Activated T-helper 1 cell treated with Interleukin-2 at 50 U/mL for 16 hours (primary cell): Measurements from ENCODE around the gene HIVEP2.

Experiments
- DNase-seq: peaks from one replicate; pipeline ENCODE4 v3.0.0-alpha.2; 2020; ENCODE audit warnings: low read depth

The HIVEP2 gene

DNA sequence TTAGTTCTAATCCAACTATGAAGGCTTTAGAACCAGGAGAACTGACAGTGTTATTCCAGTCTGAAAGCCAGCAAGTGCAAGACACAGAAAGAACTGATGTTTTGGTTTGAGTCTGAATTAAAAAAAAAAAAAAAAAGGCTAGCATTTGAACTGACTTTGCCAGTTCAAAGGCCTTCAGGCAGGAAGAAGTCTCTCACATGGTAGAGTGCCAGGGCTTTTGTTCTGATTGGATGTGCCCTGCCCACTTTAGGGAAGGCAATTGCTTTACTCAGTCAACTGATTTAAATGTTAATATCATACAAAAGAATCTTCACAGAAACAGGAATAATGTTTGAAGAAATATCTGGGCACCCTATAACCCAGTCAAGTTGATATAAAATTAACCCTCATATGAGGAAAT is 212.2 kb downstream of the HIVEP2 start:
- DNase-seq: no peak

DNA sequence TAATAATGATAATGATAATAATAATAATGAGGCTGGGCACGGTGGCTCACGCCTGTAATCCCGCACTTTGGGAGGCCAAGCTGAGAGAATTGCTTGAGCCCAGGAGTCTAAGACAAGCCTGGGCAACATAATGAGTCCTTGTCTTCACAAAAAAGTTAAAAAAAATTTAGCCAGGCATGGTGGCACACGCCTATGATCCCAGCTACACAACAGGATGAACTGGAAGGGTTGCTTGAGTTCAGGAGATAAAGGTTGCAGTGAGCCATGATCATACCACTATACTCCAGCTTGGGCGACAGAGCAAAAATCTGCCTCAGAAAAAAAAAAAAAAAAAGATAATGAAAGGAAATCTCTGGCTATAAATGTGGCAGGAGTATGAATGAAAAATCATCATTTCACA is 213.4 kb downstream of the HIVEP2 start:
- DNase-seq: no peak

DNA sequence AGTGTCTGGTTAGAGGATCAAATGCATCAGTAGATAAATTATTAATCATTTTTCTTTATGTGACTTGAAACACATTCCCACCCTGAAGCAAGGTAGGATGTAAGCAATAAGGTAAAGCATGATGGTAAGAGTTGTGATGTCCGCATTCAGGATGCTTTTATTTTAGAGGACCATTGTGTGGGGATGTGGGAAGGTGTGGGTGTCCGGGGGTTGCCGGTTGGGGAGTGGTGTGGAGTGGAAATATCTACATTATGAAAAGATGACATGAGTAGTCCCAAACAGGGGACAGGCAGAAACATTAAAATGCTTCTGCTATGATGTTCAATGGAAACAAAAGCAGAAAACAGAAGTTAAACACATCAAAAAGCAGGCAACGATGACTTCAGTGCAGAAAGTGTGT is 215.4 kb downstream of the HIVEP2 start:
- no peak for DNase-seq

DNA sequence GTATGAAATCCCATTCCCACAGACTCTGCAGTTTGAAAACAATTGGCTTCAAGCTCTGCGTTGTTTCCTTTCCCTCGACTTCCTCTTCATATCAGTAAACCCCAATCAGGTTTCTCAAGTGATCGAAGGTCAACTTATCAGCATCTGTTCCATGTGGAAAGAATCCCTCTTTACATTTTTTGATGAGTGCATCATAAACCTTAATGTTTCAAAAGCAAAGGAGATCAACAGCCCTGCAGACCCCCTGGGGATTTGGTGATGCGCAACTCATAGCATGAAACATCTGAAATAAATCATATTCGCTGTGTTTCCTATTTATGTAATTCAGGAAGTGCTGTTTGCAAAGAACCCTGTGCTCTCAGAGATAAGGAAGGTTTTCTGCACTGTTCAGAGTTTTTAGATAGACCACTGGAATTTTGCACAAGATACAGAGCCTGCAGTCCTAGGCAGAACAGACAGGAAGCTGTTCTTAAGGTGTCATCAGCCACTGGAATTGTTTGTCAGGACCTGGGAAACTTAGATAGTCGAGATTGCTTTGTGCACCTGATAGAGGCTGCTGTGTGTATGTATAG is 216.0 kb downstream of the HIVEP2 start:
- DNase-seq: no peak

DNA sequence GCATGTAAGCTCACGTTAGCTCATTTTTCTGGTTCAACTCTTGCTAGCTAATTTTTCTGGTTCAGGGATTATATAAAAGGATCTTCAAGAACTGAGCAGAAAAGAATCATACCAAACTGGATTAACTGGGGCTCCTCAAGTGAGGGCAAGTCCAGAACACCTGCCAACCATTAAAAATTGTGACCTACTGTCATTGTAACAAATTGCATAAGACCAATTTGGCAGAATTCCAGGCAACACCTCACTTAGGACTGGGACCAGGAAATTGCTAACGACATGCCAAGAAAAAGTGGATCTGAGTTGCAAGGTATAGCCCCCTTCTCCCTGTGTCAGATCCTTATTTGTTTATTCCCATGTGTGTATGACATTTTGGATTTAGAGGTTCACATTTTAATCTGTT is 216.6 kb downstream of the HIVEP2 start:
- no peak for DNase-seq

DNA sequence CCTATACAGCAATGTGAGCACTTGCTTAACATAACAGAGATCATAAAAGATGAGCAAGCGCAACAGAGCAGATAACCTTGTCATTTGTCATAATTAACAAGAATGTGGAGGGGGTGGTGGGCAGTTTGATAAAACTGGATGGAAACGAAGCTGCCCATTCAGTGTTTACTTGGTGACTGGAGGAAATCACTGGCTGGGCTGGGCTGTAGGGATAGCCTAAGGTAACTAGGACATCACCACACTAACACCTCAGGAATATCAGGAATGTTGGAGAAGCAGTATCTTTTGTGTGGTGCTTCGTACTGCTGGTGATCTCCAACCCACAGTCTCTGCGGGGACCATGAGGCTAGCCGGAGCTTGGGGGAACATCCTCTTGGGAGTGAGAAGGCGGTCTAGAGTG is 218.4 kb downstream of the HIVEP2 start:
- no peak for DNase-seq

DNA sequence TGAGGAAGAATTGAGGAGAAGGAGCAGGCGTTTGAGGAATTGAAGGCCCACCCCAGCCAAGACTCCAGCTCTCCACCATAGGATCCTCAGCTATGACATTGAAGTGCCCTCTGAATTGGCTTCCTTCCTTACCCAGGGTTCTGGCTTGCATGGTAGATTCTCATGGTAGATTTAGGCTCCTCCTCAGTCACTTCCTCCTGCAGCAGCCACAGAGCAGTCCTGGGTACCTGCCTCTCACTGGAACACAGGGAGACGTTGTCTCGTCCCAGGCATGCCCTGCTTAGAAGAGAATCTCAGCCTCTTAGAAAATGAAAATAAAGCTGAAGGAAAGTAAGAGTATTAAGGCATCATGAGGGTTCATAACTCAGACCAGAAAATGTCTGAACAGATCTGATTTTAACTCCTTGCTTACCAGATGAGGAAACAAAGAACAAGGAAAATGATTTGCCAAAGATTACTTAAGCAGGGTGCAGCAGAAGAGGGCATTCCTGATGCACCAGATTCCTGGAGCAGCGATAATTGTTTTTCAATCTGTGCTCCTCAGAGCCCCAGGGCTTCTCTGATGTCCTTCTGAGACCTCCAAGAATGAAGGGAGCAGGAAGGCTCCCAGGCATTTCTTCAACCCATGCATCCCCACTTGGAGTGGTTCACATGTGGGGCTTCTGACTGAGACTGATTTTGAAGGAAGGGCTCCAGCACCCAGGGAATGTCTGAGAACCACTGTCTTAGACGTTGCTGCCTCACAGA is 219.8 kb downstream of the HIVEP2 start:
- DNase-seq: no peak

DNA sequence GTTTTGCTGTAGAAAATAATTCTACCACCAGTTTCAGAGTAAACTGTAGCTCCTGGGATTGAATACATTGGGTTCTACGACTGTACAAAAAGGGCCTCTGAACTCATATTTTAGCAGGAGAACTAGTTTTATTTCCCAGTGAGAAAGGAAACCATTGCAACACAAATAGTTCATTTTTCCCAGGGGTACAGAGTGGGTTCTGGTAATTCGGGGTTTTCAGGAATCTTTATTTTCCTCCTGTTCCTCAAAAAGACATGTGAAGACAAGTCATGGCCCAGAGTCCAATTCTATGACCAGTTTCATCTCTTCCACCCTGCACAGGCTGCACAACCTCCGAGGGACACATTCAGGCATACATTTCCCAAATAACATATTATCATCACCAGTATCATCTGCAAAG is 222.1 kb downstream of the HIVEP2 start:
- no peak for DNase-seq

DNA sequence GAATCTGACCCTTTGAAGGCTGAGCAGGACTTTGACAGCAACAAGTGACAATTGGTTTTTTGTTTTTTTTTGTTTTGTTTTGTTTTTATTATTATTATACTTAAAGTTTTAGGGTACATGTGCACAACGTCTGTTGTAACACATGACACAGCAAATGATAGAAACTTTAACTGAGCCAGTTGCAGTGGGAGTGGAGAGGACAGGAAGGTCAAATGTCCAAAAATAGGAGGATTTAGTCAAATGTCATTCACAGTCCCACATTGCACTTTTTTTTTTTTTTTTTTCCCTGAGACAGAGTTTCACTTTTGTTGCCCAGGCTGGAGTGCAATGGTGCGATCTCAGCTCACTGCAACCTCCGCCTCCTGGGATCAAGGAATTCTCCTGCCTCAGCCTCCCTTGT is 223.0 kb downstream of the HIVEP2 start:
- DNase-seq: no peak

DNA sequence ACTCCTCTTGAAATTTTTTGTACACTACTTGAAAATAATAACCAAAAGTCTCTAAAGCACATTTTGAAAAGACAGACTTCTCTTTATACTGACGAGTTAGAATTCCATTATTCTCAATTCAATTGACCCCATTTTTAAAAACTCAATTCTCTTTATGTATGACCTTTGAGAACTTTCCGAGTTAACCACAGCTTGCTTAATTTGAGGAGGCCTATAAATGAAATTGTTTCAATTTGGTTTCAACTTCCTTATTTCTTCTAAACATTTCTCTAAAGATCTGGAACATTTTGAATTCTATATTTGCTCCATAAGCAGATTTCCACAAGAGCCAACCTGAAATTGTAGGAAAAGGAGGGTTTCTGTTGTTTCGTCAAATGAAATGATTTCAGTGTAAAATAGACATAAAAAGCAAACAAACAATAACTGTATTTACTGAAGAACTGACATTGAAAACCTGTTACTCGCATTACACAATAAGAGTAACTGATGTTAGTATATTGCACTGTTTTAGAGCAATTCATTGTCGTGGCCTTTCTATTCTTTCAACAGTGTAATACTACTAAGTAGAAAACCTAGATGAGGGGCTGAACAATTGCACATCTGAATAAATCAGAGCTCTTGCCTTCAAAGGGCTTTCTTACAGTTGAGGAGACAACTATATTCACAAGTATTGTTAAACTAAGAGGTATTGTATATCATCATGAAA is 223.6 kb downstream of the HIVEP2 start:
- no peak for DNase-seq

DNA sequence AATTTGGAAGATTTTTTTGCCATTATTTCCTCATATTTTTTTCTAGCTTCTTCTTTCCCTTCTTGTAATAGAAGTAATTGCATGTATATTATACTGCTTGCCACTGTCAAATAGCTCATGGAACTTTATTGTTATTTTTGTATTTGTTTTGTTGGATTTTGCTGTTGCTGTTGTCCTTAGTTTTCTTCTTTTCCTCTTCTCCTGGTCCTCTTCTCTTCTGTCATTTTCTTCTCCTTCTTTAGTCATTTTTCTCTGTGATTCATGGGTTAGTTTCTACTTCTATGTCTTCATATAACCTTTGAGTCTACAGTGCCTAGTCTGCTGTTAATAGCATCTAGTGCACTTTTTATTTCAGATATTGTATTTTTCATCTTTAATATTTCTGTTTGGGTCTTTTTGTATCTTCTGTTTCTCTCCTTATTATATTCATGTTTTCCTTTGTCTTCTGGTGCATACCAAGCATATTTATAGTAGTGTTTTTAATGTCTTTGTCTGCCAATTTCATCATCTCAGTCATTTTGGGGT is 226.2 kb downstream of the HIVEP2 start:
- no peak for DNase-seq

DNA sequence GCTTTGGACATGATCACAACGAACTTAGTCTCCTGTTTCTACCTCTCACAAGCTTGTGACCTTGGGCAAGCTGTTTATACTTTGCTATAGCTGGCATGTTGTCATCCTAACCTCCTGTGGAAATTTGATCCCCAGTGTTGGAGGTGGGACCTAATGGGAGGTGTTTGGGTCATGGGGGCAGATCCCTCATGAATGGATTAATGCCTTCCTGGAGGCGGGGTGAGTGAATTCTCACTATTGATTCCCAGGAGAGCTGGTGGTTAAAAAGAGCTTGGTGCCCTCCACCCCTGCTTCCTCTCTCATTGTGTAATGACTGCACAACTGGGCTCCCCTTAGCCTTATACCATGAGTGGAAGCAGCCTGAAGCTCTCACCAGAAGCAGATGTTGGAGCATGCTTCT is 228.9 kb downstream of the HIVEP2 start:
- DNase-seq: no peak

DNA sequence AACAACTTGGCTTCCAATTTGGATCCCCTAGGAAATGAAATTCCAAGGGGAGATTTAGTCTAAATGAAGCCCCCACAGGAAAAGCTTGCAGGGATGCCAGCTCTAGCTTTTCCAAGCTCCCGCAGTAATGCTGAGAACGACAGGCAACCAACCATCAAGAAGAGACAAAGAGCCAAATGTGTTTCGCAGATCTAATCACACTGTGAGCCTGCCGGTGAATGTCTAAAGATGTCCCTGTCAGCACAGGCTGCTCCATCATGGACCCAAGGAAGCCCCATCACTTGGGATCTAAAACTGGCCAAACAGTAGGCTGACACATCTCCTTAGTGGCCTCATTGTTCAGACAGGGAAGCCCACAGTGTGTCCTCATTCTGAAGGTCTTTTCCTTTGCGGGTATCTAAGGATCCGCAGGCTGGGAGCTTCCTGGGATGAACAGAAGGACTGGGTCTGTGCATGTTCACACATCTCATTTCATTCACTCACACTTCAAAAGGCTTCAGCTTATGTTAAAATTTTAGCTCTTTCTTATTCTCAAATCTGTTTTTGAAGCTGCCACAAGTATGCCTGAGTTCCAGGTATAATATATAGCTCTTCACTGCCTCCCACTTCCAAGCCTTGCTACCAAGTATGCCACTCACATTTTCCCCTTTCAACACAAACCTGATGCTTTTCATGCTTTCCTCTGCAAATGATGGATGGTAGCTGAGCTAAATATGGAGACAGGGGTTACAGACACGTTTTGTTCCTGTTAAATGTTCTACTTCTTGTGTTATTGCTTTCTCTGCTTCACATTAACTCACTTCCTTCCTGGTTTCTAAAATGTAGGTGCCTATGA is 229.8 kb downstream of the HIVEP2 start:
- no peak for DNase-seq

DNA sequence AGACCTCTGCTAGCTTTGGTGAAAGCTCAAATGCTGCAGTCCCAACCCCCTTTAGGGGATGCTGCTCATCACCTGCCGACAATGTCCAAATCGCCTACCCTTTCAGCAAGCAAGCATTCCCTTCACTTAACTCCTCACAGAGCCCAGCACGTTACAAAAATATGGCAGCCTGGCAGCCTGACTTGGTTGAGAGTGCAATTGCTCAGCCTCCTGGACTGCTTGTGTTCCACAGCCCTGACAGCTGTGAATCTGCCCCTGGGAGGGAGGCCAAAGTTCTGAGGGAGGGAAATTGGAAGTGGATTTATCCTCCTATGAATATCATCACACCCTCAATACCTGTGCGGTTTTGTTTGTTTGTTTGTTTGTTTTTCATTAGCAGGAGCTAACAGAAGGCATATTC is 231.0 kb downstream of the HIVEP2 start:
- no peak for DNase-seq

DNA sequence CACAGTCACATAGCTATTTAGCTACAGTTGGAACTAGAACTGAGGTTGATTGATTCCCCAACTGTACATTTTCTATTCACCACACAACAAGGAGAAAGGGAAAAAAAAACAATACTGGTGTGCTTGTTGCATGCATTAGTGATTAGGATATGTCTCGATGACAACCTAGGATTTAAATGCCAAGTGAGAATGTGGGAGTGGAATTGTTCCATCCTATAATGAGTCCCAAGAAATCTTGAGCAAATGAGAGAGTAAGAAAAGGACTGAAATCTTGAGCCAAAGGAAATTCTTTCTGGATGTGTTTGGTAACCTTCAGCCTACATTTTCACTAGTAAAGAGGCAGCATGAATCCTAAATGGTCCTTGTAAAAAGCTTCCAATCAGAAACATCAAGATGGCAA is 232.7 kb downstream of the HIVEP2 start:
- DNase-seq: no peak

DNA sequence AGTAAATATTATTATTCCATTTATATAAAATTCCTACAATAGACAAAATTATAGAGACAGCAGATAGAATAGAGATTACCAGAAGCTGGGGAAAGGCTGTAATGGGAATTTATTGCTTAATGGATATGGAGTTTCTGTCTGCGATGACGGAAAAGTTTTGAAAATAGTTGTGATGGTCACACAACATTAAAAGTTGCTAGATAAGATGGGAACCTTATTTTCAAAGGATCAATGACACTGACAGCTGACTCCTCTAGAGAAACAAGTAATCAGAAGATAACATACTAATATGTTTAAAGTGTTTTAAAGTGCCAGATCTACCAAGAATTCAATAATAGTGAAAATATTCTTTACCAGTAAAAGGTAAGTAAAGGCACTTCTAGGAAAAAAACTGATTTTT is 236.3 kb downstream of the HIVEP2 start:
- no peak for DNase-seq

DNA sequence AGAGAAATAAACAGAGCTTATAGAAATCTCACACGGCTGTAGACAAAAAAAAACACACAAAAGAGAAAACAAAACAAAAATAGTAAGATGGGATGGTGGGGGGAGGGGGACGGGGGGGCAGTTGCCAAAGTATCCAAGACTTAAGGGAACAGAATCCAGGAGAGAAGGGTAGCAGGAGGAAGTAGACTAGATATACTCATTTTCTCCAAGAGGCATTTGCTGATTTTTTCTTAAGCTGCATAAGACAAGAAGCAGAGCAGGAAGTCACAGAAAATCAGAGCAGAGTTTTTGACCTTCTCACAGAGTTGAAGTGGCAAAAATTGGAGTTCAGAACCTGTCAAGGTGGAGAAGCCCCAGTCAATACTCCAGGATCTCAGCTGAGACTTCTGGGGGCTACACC is 237.7 kb downstream of the HIVEP2 start:
- DNase-seq: no peak

DNA sequence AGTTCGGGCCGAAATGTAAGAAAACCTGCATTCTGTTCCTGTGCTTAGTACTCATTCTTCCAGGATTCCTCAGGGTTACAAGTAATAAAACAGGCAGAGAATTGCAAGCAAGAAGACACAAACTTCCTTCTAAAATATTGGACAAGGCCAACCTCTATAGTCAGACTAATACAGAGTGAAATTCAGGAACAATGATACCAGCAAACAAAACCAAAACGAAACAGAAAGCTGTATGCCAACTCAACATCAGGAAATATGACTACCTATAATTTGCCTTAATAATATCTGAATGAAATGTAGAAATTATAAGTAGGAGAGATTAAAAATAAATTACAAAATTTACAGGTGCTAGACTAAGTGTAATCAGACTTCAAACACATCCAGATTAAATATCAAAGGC is 238.8 kb downstream of the HIVEP2 start:
- no peak for DNase-seq

DNA sequence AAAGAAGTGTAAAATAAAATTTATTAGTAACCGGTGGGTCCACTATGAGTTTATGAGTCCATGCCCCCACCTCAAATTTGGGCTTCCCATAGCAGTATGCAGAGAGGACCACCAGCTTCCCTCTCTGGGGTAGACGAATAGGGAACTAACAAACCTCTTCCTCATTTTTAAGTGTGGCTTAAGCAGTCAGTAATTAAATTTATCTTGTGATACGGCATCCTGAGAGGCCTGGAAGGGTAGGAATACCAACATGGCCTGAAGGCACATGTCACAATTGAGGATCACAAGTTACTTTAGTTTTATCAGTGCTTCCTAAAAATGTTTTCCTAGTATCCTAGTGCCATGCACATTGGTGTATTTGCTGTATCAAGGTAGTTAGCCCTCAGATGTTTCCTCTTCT is 239.9 kb downstream of the HIVEP2 start:
- DNase-seq: no peak

DNA sequence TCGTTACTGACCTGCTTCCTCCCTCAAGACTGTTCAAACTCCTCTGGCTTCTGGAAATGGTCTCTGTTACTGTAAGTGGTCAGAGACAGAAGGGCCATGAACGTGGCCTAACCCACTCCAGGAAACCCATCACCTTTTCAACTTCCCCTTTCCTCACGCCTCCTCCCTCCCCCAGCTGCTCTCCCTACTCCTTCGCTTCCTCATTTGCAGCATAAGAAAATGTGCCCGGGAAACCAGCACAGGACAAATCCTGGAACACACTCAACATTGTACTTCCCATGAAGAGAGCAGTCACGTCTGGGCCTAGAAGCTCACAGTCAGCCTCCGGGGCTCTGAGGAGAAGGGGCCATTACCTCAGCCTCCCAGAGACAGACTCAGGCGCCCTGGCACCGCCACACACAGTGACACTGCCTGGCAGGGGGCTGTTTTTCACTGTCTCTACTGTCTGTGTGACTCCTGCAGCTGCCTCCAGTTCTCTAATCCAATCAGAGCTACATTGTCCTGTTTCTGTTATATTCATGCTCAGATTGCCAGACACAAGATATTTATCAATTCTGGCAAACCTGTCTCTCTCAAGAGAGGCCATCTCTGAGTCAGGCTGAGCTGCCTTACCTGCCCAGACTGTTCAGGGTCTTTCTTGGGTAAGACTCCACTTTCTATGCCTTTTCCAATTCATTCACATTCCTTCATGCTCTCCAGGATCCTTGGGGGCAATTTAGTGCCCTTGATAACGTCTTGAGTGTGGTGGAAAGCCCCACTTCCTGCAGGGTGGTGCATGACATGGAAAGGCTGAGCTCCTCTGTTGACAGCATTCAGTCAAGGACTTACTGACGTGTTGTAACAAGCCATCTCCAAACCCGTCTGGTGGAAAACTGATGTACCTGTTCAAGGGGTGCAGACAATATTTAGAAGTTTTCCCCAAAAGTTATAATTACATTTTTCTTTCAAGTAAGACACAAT is 242.2 kb downstream of the HIVEP2 start:
- DNase-seq: no peak
